Central memory CD8-positive, alpha-beta T cell (primary cell): ENCODE data around the gene MBNL1.
"Not testable (repeated sequence)": the region's sequence is repeated elsewhere in the genome, so short reads cannot be mapped to it uniquely, and the experiment has no call there.

Experiments
- ATAC-seq: fragments of 150-1000 bp; cut with Tn5 transposase; replicated peaks from 2 replicates; pipeline ENCODE4 v1.10.0; 2022; ENCODE audit warnings: mild to moderate bottlenecking, moderate FRiP score, moderate number of reproducible peaks; ENCODE audit not compliant: poor library complexity, severe bottlenecking; ENCODE audit errors: extremely low read depth
- DNase-seq, 2 donors: peaks; one replicate each; pipeline ENCODE4 v3.0.0; 2021; ENCODE audit warnings: low spot score in 2 of 2
- H3K27ac Mint-ChIP-seq: one replicate; pipeline ENCODE4 v1.8.0; 2022; ENCODE audit warnings: low read depth, mild to moderate bottlenecking, moderate library complexity, mixed read lengths
- H3K27me3 Mint-ChIP-seq: one replicate; pipeline ENCODE4 v1.8.0; 2022; ENCODE audit warnings: mixed read lengths
- H3K36me3 Mint-ChIP-seq: one replicate; pipeline ENCODE4 v1.8.0; 2022; ENCODE audit warnings: mild to moderate bottlenecking, moderate library complexity, mixed read lengths; ENCODE audit not compliant: insufficient read depth
- H3K4me1 Mint-ChIP-seq: one replicate; pipeline ENCODE4 v1.8.0; 2022; ENCODE audit warnings: mixed read lengths
- H3K4me3 Mint-ChIP-seq: one replicate; pipeline ENCODE4 v1.8.0; 2022; ENCODE audit warnings: mild to moderate bottlenecking, moderate library complexity, mixed read lengths
- H3K9me3 Mint-ChIP-seq: one replicate; pipeline ENCODE4 v1.8.0; 2022; ENCODE audit warnings: mixed read lengths

MBNL1 gene

DNA sequence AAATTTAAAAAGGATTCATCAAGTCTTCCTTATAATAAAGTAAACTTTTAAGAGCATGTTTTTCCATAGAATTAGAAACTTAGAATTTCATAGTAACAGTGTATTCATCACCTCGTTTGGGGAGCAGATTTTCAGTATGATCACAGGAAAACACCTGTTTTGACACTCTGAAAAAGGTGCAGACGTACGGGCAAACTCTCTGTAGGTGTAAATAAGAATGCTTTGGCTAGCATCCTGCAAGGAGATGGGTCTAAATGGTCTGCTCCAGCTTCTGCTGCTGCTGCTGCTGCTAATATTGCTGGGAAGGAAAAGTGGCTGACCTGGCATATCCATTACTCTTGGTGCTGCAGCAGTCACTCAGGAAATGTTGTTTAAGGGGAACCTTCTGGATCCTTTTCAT is 66.0 kb downstream of the MBNL1 start:
- H3K9me3 Mint-ChIP-seq: no peaks in the 10 kb centered on the region
- DNase-seq (no peak), ATAC-seq (no peak)
- H3K27me3 Mint-ChIP-seq: no peaks in the 10 kb centered on the region
- H3K4me1 Mint-ChIP-seq: peaks cover 72% of the 10 kb centered on the region
- peak overlapping the region; percentile 82 for H3K27ac Mint-ChIP-seq
- H3K36me3 Mint-ChIP-seq: peaks cover 39% of the 10 kb centered on the region
- H3K4me3 Mint-ChIP-seq: peak overlapping the region; percentile 32

DNA sequence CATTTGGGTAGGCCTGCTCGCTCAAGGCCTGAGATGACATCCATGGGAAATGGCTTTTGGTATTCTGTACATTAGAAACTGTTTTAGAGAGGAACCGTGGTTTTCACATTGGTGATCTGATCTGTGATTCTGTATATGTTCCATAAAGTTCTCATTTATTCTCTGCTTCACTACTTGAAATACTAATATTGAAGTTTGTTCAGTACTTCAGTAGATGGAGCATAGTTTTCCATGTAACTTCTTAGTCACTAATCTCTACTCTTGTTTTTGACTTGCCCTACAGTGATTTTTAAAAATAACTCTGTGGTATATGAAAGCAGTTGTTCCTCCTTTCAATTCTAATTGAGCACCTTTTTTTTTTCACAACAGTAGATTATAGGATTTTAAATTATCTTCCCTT is 66.5 kb downstream of the MBNL1 start:
- ATAC-seq: no peak
- peaks cover 43% of the 10 kb centered on the region for H3K36me3 Mint-ChIP-seq
- H3K4me3 Mint-ChIP-seq: peak overlapping the region; percentile 32

DNA sequence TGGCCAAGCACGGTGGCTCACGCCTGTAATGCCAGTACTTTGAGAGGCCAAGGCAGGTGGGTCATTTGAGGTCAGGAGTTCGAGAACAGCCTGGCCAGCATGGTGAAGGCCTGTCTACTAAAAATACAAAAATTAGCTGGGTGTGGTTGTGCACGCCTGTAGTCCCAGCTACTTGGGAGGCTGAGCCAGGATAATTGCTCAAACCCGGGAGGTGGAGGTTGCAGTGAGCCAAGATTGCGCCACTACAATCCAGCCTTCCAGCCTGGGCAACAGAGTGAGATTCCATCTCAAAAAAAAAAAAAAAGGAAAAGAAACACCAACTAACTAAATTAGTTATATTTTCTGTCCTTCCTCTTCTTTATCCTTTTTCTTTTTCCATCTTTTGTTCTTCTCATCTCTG is 68.6 kb downstream of the MBNL1 start:
- not testable (repeated sequence) for H3K9me3 Mint-ChIP-seq, H3K27me3 Mint-ChIP-seq, H3K4me3 Mint-ChIP-seq, ATAC-seq, DNase-seq, H3K27ac Mint-ChIP-seq
- H3K4me1 Mint-ChIP-seq: peaks cover 62% of the 10 kb centered on the region
- H3K36me3 Mint-ChIP-seq: peaks cover 44% of the 10 kb centered on the region

More for the DNA sequence above, 66.5 kb downstream of the MBNL1 start:
- Mint-ChIP-seq H3K4me1 (peaks cover 76% of the 10 kb centered on the region), H3K9me3 (no peaks in the 10 kb centered on the region), H3K27ac (peak overlapping the region; percentile 82), H3K27me3 (no peaks in the 10 kb centered on the region)
- no peak for DNase-seq

DNA sequence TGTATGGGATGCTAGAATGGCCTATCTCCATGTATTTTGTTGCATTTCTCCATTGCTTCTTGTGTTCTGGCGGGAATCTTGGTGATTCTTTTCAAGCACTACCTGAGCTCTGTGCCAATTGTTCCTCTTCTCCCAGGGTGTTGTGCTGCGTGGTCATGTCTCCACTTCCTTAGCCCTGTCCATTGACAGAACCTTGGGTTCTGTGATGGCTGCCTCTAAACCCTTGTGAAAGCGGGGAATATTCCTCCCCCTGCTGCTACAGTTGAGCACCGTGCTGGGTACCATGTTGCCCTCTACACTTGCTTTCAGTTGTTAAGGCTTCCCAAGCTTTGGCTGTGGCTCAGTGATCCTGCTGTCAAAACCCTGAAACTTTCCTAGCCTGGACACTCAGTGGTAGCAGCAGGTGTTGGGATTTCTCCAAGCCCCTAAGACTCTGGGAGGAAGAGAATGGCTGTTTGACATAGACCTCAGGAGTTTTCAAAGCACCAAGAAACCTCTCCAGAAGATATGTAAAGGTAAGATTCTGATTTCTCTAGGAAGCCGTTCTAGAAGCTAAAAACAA is 69.5 kb downstream of the MBNL1 start:
- Mint-ChIP-seq H3K4me3 (peak overlapping the region; percentile 40), H3K27ac (no peak overlapping the region), H3K9me3 (no peaks in the 10 kb centered on the region), H3K27me3 (no peaks in the 10 kb centered on the region), H3K36me3 (peaks cover 37% of the 10 kb centered on the region), H3K4me1 (peaks cover 60% of the 10 kb centered on the region)
- ATAC-seq: no peak
- DNase-seq: no peak

DNA sequence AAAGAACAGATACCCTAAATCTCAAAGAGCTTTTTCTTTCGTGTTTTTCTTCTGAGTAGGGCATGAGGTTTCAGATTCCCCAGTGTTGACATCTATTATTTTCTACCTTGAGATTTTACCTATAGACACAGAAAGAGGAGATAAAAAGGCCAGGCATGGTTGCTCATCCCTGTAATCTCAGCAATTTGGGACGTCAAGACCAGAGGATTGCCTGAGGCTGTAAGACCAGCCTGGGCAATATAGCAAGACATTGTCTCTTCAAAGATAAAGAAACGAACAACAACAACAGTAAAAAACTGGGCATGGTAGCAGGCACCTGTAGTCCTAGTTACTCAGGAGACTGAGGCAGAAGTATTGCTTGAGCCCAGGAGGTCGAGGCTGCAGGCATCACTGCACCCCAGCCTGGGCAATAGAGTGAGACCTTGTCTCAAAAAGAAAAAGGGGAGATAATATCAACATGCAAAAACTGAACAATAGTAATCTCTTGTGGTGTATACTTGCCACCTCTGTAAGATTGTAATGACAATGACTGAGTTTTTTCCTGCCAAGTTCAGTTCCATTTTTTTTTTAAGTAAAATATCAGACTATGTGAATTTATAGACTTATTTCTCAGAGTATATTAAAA is 71.3 kb downstream of the MBNL1 start:
- peak overlapping the region; percentile 29 for H3K27ac Mint-ChIP-seq
- ATAC-seq (no peak), DNase-seq (no peak)
- no peak overlapping the region for H3K4me3 Mint-ChIP-seq
- peaks cover 65% of the 10 kb centered on the region for H3K4me1 Mint-ChIP-seq
- peaks cover 42% of the 10 kb centered on the region for H3K36me3 Mint-ChIP-seq
- no peaks in the 10 kb centered on the region for H3K27me3 Mint-ChIP-seq
- no peaks in the 10 kb centered on the region for H3K9me3 Mint-ChIP-seq

DNA sequence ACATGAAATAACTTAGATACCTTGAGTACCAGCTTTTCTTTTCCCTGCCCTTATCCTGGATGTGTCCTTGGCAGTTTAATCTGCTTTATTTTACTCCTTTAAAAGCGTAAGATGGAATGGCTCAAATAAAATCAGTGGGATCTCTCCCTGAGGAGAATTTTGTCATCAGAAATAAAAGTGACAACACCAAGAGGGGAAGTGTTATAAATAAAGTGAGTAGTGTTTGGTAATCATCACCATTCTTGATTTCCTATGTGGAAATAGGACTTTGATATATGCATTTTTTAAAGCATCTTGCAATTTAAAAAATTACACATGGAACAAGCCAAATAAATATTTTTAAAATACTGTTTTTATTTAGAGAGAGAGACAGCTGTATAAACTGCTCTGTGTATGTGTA is 76.5 kb downstream of the MBNL1 start:
- Mint-ChIP-seq H3K9me3 (no peaks in the 10 kb centered on the region), H3K27me3 (no peaks in the 10 kb centered on the region), H3K36me3 (peaks cover 30% of the 10 kb centered on the region), H3K4me3 (no peak overlapping the region), H3K4me1 (peaks cover 38% of the 10 kb centered on the region), H3K27ac (peak overlapping the region; percentile 8)
- DNase-seq (no peak), ATAC-seq (no peak)

DNA sequence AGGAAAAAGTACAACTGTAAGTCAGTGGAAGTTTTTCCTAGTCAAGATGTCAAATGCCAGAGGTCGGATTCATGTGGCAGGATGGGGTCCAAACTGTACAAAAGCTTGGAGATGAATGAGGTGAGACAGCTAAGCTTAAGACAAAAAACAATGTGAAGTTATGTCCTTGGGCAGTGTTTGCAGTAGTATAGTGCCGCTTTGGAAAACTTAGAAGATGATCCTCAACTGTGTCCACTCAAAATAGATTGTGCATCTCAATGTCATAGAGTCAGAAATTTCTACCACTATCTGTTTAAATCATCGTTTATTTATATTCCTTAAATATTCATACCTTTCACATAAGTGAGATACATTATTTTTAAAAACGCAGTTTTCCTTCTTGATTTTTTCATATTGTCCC is 77.3 kb downstream of the MBNL1 start:
- Mint-ChIP-seq H3K4me3 (no peak overlapping the region), H3K36me3 (peaks cover 26% of the 10 kb centered on the region), H3K27ac (peak overlapping the region; percentile 72), H3K4me1 (peaks cover 35% of the 10 kb centered on the region), H3K9me3 (no peaks in the 10 kb centered on the region), H3K27me3 (no peaks in the 10 kb centered on the region)
- no peak for DNase-seq
- ATAC-seq: no peak

DNA sequence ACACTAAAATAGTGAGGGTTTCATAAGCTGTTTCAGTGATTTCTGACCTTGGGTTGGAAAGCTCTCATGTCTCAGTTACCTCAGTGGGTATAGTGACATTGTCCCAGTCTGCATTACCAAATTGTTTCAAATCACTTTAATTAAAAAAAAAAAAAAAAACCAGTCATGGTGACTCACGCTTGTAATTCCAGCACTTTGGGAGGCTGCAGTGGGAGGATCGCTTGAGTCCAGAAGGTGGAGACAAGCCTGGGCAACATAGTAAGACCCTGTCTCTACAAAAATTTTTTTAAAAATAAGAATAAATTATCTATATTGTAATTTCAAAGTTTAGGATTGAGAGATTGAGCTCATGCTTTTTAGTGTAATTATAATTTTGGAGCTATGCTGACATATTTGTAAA is 78.0 kb downstream of the MBNL1 start:
- H3K36me3 Mint-ChIP-seq: peaks cover 27% of the 10 kb centered on the region
- DNase-seq: no peak
- H3K4me1 Mint-ChIP-seq: peaks cover 35% of the 10 kb centered on the region
- H3K27ac Mint-ChIP-seq: no peak overlapping the region
- no peak overlapping the region for H3K4me3 Mint-ChIP-seq
- no peaks in the 10 kb centered on the region for H3K9me3 Mint-ChIP-seq
- no peaks in the 10 kb centered on the region for H3K27me3 Mint-ChIP-seq
- no peak for ATAC-seq

DNA sequence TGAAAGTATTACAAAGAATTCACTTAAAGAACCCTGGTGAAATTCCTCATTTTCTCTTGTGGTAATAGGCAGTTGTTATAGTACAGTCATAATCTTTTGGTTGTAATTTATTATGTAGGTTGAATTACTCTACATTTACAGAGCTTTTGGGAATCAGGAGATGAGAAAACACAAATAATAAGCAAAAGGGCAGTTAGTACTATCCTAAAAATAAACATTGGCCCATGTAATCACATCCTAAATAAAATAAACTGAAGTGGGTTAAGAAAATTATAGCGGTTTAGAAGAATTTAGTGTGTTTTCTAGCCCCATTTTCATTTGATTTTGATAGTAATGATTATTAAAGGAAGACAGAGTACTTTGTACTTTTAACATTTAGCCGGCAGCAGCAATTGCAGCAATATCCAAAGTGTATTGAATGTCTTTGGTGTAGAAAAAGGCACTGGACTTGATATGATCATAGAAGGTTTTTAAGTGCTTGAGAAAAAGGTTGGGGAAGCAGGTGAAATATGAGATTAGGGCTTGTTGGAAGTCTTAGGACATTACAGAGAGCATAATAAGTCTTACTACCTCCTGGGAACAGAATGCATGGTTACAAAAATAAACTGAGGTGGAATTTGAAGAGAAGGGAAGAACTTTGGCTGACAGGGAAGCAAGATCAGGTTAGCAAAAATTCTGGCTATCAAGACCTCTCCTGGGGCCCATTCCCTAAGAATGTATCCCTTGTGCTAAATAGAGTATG is 79.9 kb downstream of the MBNL1 start:
- Mint-ChIP-seq H3K27me3 (no peaks in the 10 kb centered on the region), H3K9me3 (no peaks in the 10 kb centered on the region), H3K36me3 (peaks cover 32% of the 10 kb centered on the region), H3K4me3 (no peak overlapping the region), H3K4me1 (peaks cover 35% of the 10 kb centered on the region), H3K27ac (no peak overlapping the region)
- ATAC-seq (no peak), DNase-seq (no peak)

DNA sequence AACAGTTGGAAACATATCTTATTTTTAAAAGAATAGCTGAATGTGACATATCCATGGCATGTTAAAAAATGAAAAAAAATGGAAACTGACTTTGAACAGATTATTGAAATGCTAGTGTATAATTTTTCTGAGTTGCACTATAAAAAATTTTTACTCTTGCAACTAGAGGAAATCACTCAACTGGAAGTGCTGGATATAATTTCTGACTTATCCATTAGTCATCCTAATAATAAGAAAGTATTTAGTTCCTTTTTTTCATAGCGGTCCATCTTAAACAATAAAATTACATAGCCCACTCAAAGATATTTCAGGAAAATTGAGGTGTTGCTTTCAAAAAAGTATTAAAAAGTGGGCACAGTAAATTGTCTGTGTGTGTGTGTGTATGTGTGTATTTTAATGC is 80.7 kb downstream of the MBNL1 start:
- no peak overlapping the region for H3K27ac Mint-ChIP-seq
- H3K9me3 Mint-ChIP-seq: no peaks in the 10 kb centered on the region
- H3K4me1 Mint-ChIP-seq: peaks cover 31% of the 10 kb centered on the region
- no peaks in the 10 kb centered on the region for H3K27me3 Mint-ChIP-seq
- no peak overlapping the region for H3K4me3 Mint-ChIP-seq
- ATAC-seq: no peak
- H3K36me3 Mint-ChIP-seq: peaks cover 30% of the 10 kb centered on the region
- no peak for DNase-seq

DNA sequence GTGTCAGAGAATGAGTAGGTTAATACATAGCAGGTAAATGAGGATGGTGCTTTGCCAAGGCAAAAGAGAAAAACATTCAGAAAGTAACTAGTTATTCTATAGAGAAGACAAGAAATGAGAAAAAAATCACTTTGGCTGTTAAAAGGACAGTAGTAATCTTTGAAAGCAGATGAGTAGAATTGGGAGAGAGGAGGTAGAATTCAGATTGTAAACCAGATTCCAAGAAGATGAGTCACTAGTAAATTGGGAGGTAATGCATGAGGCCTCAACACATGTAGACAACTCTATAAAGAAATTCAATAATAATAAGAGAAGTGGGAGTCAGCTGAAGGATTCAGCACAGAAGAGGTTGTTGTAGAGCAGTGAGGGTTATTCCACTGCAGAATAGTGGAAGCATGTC is 81.4 kb downstream of the MBNL1 start:
- DNase-seq: no peak
- Mint-ChIP-seq H3K27me3 (no peaks in the 10 kb centered on the region), H3K27ac (no peak overlapping the region), H3K4me3 (no peak overlapping the region), H3K36me3 (peaks cover 29% of the 10 kb centered on the region), H3K9me3 (no peaks in the 10 kb centered on the region), H3K4me1 (peaks cover 29% of the 10 kb centered on the region)
- no peak for ATAC-seq

DNA sequence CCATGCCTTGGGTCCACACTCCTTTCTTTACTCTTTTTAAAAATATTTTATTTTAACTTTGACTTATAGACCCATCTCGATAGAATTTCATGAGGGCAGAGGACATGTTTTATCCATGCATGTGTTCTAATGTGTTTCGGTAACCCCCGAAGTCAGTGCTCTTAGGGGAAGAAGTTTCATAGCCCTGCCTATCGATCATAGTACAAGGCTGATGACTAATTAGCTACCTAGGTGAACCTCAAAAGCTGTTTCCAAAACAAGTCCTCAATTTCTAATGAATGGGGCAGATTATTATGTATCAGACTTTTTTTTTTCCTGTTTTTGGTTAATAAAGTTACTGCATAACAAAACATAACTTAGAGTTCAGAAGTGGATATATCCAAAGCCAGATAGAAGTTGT is 82.0 kb downstream of the MBNL1 start:
- Mint-ChIP-seq H3K27ac (no peak overlapping the region), H3K36me3 (peaks cover 29% of the 10 kb centered on the region), H3K4me3 (no peak overlapping the region)

DNA sequence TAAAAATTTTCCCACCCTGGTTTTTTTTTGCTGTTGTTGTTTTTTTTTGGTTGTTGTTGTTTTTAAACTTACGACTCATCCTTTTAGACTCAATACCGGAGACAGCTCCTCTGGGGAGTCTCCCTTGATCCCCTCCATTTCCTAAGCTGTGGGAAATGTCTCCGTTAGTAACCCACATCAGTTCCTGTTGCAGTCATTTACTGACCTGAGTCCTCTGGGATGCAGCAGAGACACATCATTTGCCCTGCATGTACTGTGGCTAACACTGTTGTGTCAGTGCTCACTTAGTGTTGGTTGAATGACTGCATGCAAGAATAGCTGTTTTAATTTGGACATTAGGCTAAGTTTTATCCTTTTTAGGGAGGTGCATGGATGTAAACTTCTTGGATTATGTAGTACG is 83.8 kb downstream of the MBNL1 start:
- Mint-ChIP-seq H3K27ac (peak overlapping the region; percentile 85), H3K27me3 (no peaks in the 10 kb centered on the region), H3K9me3 (no peaks in the 10 kb centered on the region), H3K36me3 (peaks cover 28% of the 10 kb centered on the region), H3K4me3 (peak overlapping the region; percentile 12), H3K4me1 (peaks cover 42% of the 10 kb centered on the region)
- ATAC-seq (no peak), DNase-seq (no peak)

More for the DNA sequence above, 82.0 kb downstream of the MBNL1 start:
- H3K9me3 Mint-ChIP-seq: no peaks in the 10 kb centered on the region
- H3K4me1 Mint-ChIP-seq: peaks cover 29% of the 10 kb centered on the region
- DNase-seq (no peak), ATAC-seq (no peak)
- H3K27me3 Mint-ChIP-seq: no peaks in the 10 kb centered on the region
